Testis (tissue), 3 donors: ENCODE measurements around the gene NACC2. TPM values are rescaled to one million over a fixed set of nuclear protein-coding genes. Genes with fewer than 3 reads are reported as not detected.

Experiments used
- DNase-seq: peaks from one replicate; pipeline ENCODE4 v3.0.0-alpha.2; 2019
- H3K27ac ChIP-seq, 2 donors: fragments of 200-600 bp; sonication (generic); one replicate each; pipeline ENCODE4 v1.5.1; 2019
- H3K27me3 ChIP-seq: fragments of 200-600 bp; sonication (generic); one replicate; pipeline ENCODE4 v1.5.1; 2019
- H3K36me3 ChIP-seq: fragments of 200-600 bp; sonication (generic); one replicate; pipeline ENCODE4 v1.5.1; 2017; ENCODE audit warnings: low read depth; ENCODE audit errors: missing control alignments
- H3K4me1 ChIP-seq: fragments of 200-600 bp; sonication (generic); one replicate; pipeline ENCODE4 v1.5.1; 2019
- H3K4me3 ChIP-seq, 2 donors: fragments of 200-600 bp; sonication (generic); one replicate each; pipeline ENCODE4 v1.5.1; 2017 to 2019
- H3K9me3 ChIP-seq: fragments of 200-600 bp; sonication (generic); one replicate; pipeline ENCODE4 v1.5.1; 2017
- CTCF ChIP-seq, 3 experiments: fragments of 450-650 bp in 2 of 3; fragments of 200-600 bp in 1 of 3; sonication (generic) in 1 of 3; IDR thresholded peaks; one replicate each; pipeline ENCODE4 v1.5.1; 2016 to 2019; ENCODE audit warnings: antibody characterized with exemption in 3 of 3, mild to moderate bottlenecking in 2 of 3, moderate library complexity in 1 of 3
- POLR2A ChIP-seq: fragments of 450-650 bp; IDR thresholded peaks from one replicate; pipeline ENCODE4 v1.6.1; 2017; ENCODE audit warnings: antibody characterized with exemption, mild to moderate bottlenecking, moderate library complexity
- WGBS, 2 donors: methylation state at CpG; one replicate each; pipeline ENCODE4 v1.1.5; 2018; 5-methylcytosine and 5-hydroxymethylcytosine counted together
- intact Hi-C: fragments of 100-400 bp; cut with DNase I; formaldehyde crosslinking; loops from one replicate; pipeline ENCODE4 v1.15.1; 2023; ENCODE audit warnings: low total_unique reads
- polyA plus RNA-seq: library from polyadenylated mRNA; stranded (reverse); fragments of 350-450 nt; fragmentation: Illumina TruSeq; extraction: RNeasy Lipid Tissue Mini Kit (QIAGEN cat#74804); gene quantifications from one replicate; pipeline ENCODE4 v1.2.3, GENCODE V29; 2014; ENCODE audit warnings: low read depth, low replicate concordance; ENCODE audit not compliant: insufficient read depth
- total RNA-seq, 2 donors: library from RNA; depleted of rRNA; stranded (reverse); fragments of >200 nt; gene quantifications; one replicate each; pipeline ENCODE4 v1.2.3, GENCODE V29; 2016

NACC2 gene
- total and polyA plus RNA-seq, 3 donors from 2014 or later = 29.3 to 49.7 (median 49.5) TPM

- no peak for DNase-seq
- intact Hi-C loops = no loop called here
- Histone ChIP-seq H3K36me3 (no peaks in the 10 kb centered on the region), H3K27me3 (no peaks in the 10 kb centered on the region), H3K4me3 (no peak overlapping the region), H3K4me1 (peaks cover 10% of the 10 kb centered on the region), H3K27ac (peak overlapping the region in 1 of 2 donors; percentile 77), H3K9me3 (no peaks in the 10 kb centered on the region)
- TF ChIP-seq POLR2A = no peak
- TF ChIP-seq CTCF (IDR thresholded peaks at IDR 0.05) = no peak
- 74% methylated on average over 10 of the region's 10 CpGs for WGBS, 2 donors
These were observed 69.6 kb downstream of the NACC2 start for GRCh38 chr9:136025481-136025880.

DNA sequence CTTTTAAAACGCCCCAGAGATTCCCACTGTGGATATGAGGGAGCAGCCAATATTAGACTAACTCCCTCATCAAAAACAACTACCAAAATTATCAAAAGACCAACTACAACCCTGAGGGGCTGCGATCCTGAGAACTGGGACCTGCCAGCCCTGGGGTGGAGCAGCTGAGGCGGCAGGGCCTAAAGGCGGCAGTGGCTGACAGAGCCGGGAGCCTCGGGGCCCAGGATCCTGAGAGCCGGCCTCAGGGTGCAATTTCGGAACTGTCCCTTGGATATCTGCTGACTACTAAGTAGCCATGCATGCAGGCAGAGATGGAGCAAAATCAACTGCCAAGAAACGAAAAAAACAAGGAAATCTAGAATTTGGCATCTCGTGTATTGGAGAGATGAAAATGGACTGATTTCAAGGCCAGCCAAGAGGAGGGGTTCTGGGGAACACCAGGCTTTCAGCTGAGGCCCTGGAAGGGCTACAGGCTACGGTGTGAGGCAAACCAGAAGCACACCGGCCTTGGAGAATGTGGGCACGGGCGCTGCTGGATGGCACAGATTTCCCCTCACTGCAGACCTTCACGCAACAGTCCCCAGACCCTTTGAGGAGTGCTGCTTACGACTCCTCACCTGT lies 70.3 kb downstream of the NACC2 start:
- TF ChIP-seq POLR2A = no peak
- TF ChIP-seq CTCF (IDR thresholded peaks at IDR 0.05) = no peak
- DNase-seq = peak; percentile 54
- intact Hi-C loops = no loop called here

GRCh38 chr9:136024286-136024685 lies 70.8 kb downstream of the NACC2 start:
- 40 to 55% methylated on average over 2 of the region's 2 CpGs for WGBS, 2 donors
- H3K27ac ChIP-seq = peak overlapping the region in 1 of 2 donors; percentile 77
- peaks cover 10% of the 10 kb centered on the region for H3K4me1 ChIP-seq
- intact Hi-C loops = no loop called here
- no peak overlapping the region for H3K4me3 ChIP-seq
- no peaks in the 10 kb centered on the region for H3K36me3 ChIP-seq
- DNase-seq = no peak
- H3K9me3 ChIP-seq = no peaks in the 10 kb centered on the region
- H3K27me3 ChIP-seq = no peaks in the 10 kb centered on the region
- TF ChIP-seq CTCF (IDR thresholded peaks at IDR 0.05) (no peak), POLR2A (no peak)

More for the DNA sequence above, 70.3 kb downstream of the NACC2 start:
- WGBS, 2 donors = 36 to 57% methylated on average over 16 of the region's 16 CpGs
- H3K27me3 ChIP-seq = no peaks in the 10 kb centered on the region
- H3K36me3 ChIP-seq = no peaks in the 10 kb centered on the region
- no peaks in the 10 kb centered on the region for H3K9me3 ChIP-seq
- H3K4me1 ChIP-seq = peaks cover 10% of the 10 kb centered on the region
- H3K4me3 ChIP-seq = no peak overlapping the region
- peak overlapping the region in 1 of 2 donors; percentile 77 for H3K27ac ChIP-seq

DNA sequence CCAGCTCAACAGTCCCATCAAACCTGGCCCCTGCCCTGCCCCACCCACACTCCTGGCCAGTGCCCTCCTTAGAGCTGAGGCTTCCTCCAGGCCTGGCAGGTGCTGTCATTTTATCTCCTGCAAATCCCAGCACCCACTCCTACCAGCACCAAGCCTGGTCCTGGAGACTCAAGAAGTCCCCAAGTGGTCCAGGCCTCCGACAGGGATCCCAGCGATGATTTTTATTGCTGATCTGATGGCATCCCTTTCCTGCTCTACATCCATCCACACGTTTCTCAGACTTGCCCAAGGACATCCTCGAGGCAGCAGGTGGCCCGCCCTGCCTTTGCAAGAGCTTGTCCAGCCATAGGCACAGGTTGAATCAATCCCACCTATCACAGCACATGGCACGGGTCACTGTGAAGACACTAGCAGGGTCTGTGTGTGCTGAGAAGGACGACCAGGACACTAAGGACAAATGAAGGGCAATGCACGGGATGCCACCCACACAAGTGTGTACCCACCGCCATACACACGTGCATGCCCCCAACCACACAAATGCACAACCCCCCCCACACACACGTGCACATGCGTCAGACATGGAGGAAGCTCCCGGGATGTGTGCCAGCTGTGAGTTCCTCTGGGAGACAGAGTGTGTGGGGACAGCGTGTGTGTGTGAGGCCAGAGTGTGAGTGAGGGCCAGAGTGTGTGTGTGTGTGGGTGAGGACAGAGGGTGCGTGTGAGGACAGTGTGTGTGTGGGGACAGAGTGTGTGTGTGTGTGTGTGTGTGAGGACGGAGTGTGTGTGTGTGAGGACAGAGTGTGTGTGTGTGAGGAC lies 71.5 kb downstream of the NACC2 start:
- WGBS, 2 donors = 50 to 60% methylated on average over 15 to 16 of the region's 16 CpGs
- intact Hi-C loops = no loop called here
- Histone ChIP-seq H3K4me3 (no peak overlapping the region), H3K36me3 (no peaks in the 10 kb centered on the region), H3K9me3 (no peaks in the 10 kb centered on the region), H3K27me3 (no peaks in the 10 kb centered on the region), H3K4me1 (peaks cover 10% of the 10 kb centered on the region), H3K27ac (no peak overlapping the region)
- peak; percentile 58 for DNase-seq
- TF ChIP-seq CTCF (IDR thresholded peaks at IDR 0.05) = no peak
- TF ChIP-seq POLR2A = no peak
